Activated T-cell treated with anti-CD3 and anti-CD28 coated beads, Interleukin-2, amount 50 U/mL, for 48 hours (primary cell): ENCODE results near the gene SMIM3.
"Not testable (repeated sequence)": the region's sequence is repeated elsewhere in the genome, so short reads cannot be mapped to it uniquely, and the experiment has no call there.

Source experiments
- DNase-seq, 2 experiments: peaks; one replicate each; pipeline ENCODE4 v3.0.0-alpha.2; 2020

The SMIM3 gene

DNA sequence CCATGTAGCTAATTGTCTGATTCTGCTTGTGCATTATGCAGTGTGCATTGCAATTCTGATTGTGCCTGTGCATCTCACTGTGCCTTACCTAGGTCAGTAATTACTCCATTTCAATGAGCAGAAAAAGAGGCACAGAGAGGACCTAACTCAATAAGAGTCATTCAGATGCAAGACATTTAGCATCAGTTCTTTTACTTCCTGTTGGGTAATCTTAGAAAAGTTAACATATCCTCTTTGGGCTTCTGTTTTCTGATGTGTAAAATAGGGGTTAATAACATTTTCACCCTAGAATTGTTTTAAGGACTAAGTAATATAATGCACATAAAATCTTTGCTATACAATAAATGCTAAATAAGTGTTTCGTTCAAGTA is 12.8 kb upstream of the SMIM3 start:
- DNase-seq, result no peak

DNA sequence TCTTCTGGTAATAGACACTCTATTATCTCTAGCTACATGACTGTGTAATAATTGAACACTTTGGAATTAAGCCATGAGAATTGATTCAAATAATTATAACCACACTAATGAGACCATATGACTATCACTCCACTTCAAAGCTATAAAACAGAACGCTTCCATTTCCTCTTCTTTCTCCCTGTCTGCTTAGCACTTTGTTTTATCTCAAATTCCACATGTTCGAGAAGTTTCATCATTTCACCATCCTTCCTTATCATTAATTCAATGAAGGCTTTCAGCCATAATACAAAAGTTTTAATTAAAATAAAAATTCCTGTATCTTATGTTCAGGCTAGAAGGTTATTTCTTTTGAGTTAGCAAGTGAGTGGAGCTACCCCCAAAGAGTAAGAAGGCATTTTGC is 12.3 kb upstream of the SMIM3 start:
- DNase-seq, result no peak

- DNase-seq, result no peak
Measured at GRCh38 chr5:150771034-150771795, 7.3 kb upstream of the SMIM3 start.

DNA sequence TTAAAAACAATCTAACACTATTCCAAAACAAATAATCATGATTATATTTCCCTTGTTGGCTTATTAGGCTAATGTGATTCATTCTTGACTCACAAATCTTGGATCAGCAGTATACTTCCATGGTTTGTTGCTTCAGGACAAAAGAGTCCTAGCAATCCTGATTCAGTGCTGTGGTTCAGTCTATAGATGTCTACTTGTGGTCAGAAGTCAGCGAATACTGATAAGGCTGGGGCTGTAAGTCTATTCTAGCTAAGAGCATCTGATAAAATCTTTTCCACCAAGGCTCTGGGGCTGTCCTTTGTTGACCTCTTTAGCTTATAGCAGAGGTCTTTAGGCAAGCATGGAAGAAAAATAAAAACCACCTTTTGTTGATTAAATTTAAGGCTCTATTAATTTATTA is 4.4 kb upstream of the SMIM3 start:
- no peak for DNase-seq

DNA sequence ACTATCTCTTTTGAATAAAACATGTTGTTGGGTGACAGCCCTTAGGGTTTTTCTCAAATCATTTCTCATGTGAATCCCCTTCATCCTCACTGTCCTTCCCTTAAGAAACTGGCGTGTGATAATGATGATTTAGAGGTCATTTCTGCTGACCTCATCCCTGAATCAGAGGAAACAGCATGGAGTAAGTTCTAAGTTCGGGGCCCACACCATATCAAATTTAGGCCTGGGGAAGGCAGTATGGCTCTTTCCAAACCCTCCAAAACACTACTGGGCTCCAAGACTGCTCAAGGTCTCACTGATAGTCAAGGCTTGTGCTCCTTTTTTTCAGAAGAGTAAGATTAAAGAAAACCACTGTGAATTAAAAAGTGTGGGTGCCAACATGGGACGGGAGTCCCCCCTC is 872 bp upstream of the SMIM3 start:
- no peak for DNase-seq

- DNase-seq, result no peak
Measured at GRCh38 chr5:150778088-150778516, 455 bp upstream of the SMIM3 start.

- no peak for DNase-seq
Measured at GRCh38 chr5:150779397-150780186, 1.0 kb downstream of the SMIM3 start.

GRCh38 chr5:150780187-150780692 is 1.7 kb downstream of the SMIM3 start:
- DNase-seq, result peak; percentile 64 to 70

DNA sequence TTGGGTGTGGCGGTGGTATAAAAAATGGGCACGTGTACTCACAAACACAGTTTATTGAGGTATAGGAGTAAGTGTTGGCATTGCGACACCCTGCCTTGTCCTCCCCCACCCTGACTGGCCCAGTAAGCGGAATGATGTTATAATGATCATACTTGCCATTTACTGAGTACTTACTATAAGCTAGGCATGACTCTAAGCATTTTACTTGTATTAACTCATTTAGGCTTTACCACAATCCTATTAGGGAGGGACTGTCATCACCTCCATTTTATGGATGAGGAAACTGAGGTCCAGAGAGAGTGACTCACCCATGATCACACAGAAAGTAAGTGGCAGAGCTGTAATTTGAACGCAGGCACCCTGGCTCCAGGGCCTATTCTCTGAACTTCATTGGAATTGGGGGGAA is 2.3 kb downstream of the SMIM3 start:
- DNase-seq, result no peak

DNA sequence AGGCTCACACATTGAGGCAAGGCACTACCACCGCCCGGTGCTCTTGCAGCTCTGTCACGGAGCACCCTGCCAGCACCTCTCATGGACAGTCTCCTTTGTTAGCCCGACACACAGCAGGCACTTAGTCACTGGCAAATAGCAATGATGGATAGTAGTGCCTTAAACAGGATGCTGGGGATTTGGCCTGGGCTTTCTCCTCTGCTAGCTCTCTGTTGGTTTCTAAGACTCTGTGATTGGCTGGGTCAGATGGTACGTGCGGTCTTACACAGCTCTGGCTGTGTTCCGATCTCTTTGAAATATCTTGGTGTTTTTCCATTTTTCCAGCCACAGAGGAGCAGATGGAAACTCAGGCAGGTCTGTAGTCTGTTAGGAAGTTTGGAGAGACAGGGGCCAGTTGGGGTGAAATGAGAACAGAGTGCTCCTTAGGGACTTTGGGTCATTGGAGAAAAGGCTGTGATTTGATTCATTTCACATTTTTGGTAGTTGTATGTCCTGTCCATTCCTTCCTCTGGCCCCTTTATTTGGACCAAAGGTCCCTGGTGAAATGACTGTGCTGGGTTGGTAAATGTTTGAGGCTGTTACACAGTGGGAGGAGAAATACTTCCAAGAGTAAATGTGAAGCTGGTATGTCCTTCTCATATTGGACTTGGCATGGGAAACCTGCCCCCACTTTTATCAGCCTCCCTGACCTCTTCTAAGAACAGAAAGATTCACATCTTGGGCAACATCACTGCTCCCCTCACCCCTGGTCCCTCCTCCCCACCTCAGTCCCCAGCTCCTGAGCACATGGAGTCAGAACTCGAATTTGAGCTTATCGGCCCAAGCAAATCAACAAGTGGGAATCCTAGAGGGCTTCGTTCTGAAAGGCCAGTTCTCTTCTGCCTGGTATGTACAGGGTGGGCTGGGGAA is 3.4 kb downstream of the SMIM3 start:
- no peak for DNase-seq

DNA sequence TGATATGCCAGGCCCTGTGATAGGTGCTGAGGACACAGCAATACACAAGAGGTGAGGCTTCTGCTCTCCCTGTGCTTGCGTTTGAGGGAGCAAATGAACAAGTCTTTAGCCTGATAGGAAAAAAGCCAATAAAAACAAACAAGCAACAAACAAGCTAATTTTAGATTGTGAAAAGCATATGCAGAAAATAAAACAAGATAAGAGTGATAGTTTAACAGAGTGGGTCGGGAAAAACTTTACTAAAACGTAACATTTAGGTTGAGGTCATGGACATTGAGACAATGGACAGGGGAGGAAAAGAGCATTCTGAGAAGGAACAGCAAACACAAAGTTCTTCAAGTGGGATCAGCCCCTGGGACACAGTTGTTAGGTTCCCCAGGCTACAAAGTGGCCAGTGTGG is 4.3 kb downstream of the SMIM3 start:
- no peak for DNase-seq

DNA sequence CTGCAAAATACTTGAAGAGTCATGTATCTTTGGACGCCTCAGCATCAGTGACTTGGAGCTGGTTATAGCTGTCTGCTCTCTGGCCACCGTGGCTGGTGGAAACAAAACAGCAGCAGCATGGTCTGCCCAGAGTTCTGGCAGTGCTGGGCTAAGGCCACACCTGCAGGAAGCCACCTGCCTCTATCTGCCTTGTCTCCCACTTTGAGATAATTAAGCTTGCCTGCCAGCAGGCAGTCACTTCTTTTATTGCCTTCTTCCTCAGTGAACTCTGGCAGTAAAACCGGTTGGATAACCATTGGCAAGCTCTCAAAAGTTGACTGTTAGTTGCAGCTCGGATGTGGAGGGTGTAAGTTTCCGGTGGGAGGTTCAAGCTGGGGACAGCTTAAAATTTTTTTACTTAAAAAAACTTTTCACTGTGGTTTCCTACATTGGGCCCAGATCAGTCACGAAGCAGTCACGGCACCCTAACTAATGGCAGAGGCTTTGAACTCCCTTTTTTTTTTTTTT is 4.9 kb downstream of the SMIM3 start:
- peak; percentile 62 to 71 for DNase-seq

GRCh38 chr5:150785950-150786349 is 7.4 kb downstream of the SMIM3 start:
- DNase-seq, result no peak

- no peak for DNase-seq
Measured at GRCh38 chr5:150786876-150787275, 8.3 kb downstream of the SMIM3 start.

- no peak for DNase-seq
Measured at GRCh38 chr5:150787656-150788055, 9.1 kb downstream of the SMIM3 start.

GRCh38 chr5:150788977-150789376 is 10.4 kb downstream of the SMIM3 start:
- no peak for DNase-seq

DNA sequence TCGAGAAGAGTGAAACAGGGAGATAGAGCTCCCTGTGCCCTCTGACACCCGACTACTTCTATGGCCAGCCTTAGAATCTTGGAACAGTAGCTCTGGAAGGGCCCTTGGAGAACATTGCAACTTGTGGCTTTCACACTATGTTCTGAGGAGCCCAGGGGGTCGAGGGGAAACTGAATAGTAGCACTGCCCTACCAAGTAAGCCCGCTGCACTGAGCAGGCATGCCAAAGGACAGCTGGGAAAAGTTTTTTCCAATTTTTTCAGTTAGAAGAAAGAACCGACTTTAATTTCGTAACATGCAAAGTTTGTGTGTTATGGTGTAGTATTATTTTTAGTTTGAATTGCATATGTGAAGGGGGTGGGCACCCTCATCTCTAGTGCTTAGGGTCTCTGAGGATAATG is 10.9 kb downstream of the SMIM3 start:
- DNase-seq, result no peak

GRCh38 chr5:150789943-150790611 is 11.5 kb downstream of the SMIM3 start:
- peak; percentile 74 to 77 for DNase-seq

DNA sequence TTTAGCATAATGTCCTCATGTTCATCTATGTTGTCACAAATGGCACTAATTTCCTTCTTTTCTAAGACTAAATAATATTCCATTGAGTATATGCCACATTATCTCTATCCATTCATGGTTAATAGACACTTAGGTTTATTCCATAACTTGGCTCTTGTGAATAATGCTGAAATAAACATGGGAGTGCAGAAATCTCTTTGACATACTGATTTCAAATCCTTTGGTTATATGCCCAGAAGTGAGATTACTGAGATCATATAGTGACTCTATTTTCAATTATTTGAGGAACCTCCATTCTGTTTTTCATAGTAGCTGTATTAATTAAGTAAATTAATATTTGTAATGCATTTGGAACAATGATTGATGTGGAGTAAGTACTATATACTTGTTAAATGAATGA is 13.0 kb downstream of the SMIM3 start:
- DNase-seq, result no peak

DNA sequence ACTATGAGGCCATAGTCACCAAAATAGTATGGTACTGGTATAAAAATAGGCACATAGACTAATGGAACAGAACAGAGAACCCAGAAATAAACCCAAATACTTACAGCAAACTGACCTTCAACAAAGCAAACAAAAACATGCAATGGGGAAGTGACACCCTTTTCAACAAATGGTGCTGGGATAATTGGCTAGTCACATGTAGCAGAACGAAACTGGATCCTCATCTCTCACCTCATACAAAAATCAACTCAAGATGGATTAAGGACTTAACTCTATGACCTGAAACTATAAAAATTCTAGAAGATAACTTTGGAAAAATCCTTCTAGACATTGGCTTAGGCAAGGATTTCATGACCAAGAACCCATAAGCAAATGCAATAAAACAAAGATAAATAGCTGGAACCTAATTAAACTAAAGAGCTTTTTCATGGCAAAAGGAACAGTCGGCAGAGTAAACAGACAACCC is 14.9 kb downstream of the SMIM3 start:
- DNase-seq, result not testable (repeated sequence)

DNA sequence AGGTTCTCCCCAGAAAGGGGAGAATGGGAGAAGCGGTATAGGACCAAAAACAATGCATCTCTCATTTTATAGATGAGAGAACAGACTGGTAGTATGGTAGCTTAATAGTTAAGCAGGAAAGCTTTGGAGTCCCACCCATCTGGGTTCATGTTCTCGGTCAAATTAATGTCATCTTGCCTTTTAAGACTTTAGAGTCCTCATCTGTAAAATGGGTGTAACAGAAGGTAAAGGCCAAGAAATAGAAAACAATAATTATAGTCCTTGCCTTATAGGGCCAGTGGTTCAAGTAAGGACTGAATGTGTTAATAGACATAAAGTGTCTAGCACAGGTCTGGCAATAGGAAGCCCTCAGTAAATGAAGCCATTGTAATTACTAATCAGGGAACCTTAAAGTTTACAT is 16.4 kb downstream of the SMIM3 start:
- no peak for DNase-seq

DNA sequence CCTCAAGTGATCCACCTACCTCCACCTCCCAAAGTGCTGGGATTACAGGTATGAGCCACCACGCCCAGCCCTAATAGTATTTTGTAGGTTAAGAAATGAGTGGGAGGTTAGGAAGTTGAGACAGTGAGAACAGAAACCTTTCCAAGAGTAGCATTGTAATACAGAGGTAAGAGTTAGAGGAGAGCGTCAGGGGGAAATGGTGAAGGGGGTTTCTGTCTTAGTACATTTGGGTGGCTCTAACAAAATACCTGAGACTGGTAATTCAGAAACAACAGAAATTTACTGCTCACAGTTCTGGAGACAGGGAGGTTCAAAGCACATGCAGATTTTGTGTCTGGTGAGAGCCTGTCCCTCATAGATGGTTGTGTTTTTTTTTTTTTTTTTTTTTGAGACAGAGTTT is 18.8 kb downstream of the SMIM3 start:
- DNase-seq, result no peak
